K562 (cell line): ENCODE measurements around the gene STX18. TPM values are rescaled to one million over a fixed set of nuclear protein-coding genes. Genes with fewer than 3 reads are reported as not detected.

ENCODE experiments used
- ATAC-seq: fragments of 200-7000 bp; cut with Tn5 transposase; 3 replicates; pipeline ENCODE4 v1.9.1; 2020; ENCODE audit warnings: moderate library complexity
- BruUV-seq: library from RNA; stranded (reverse); fragments of 400-500 nt; replicated peaks from 2 replicates; lab custom pipeline; 2021; lab: Mats Ljungman, UMichigan
- CTCF ChIA-PET: fragments of 300-600 bp; formaldehyde crosslinking; extraction: SDS; loops from one replicate; lab custom pipeline; 2021; ENCODE audit warnings: low intra/inter-chr PET ratio; lab: Yijun Ruan, JAX
- POLR2A ChIA-PET: fragments of 300-600, 350-650 bp; sonication (Branson Sonifier 250); formaldehyde crosslinking; extraction: SDS; loops from one replicate; lab custom pipeline; 2021; ENCODE audit warnings: antibody characterized with exemption, inconsistent platforms; lab: Yijun Ruan, JAX
- DNase-seq, 4 experiments: peaks; one replicate each; pipeline versions ENCODE4 v3.0.0 to v3.0.0-alpha.2; 2011 to 2018; ENCODE audit warnings: low spot score in 3 of 4, mixed read lengths in 3 of 4; ENCODE audit errors: extremely low read depth in 1 of 4
- FAIRE-seq: peaks from 2 replicates; lab custom pipeline; 2011; peaks lifted over from hg19 to GRCh38; lab: Jason Lieb, UNC
- H2AFZ ChIP-seq: 2 replicates; pipeline ENCODE4 v1.6.0; 2011; ENCODE audit warnings: low read depth, low read length, control low read depth, inconsistent platforms
- H3K27ac ChIP-seq: fragments of 200-600 bp; 3 replicates; pipeline ENCODE4 v1.8.0; 2011; ENCODE audit warnings: low read depth, mild to moderate bottlenecking, control low read depth, inconsistent platforms, low read length, moderate library complexity, mixed read lengths; ENCODE audit errors: extremely low read depth
- H3K27me3 ChIP-seq, 2 experiments: fragments of 300-600 bp in 1 of 2; 2 replicates in 1 of 2; 3 replicates in 1 of 2; pipeline versions ENCODE4 v1.6.0 to v1.8.0; 2011; ENCODE audit warnings: inconsistent platforms in 2 of 2, low read length in 2 of 2, mild to moderate bottlenecking in 1 of 2, mixed read lengths in 1 of 2, moderate library complexity in 1 of 2; ENCODE audit not compliant: control insufficient read depth in 2 of 2, insufficient read depth in 2 of 2
- H3K36me3 ChIP-seq: fragments of 300-600 bp; 3 replicates; pipeline ENCODE4 v1.8.0; 2011; ENCODE audit warnings: mild to moderate bottlenecking, low read length, inconsistent platforms; ENCODE audit not compliant: control insufficient read depth, insufficient read depth
- H3K4me1 ChIP-seq, 2 experiments: fragments of 200-600 bp in 1 of 2; replicated peaks in 1 of 2; 2 replicates in 1 of 2; 3 replicates in 1 of 2; pipeline versions ENCODE4 v1.5.1 to v1.8.0; 2011; ENCODE audit warnings: inconsistent platforms in 2 of 2, low read length in 2 of 2, mild to moderate bottlenecking in 1 of 2, mixed read lengths in 1 of 2, moderate library complexity in 1 of 2; ENCODE audit not compliant: control insufficient read depth in 2 of 2, insufficient read depth in 2 of 2
- H3K4me2 ChIP-seq: 2 replicates; pipeline ENCODE4 v1.6.1; 2011; ENCODE audit warnings: low read length, control low read depth, inconsistent platforms, mixed read lengths; ENCODE audit not compliant: insufficient read depth
- H3K4me3 ChIP-seq: fragments of 200-600 bp; sonication (generic), shearing (Covaris generic); 2 replicates; pipeline ENCODE4 v1.5.1; 2016; ENCODE audit warnings: control low read depth, inconsistent platforms
- H3K79me2 ChIP-seq: fragments of 200-600 bp; 3 replicates; pipeline ENCODE4 v1.8.0; 2011; ENCODE audit warnings: low read length, inconsistent platforms; ENCODE audit not compliant: control insufficient read depth, insufficient read depth
- H3K9ac ChIP-seq, 2 experiments: 2 replicates each; pipeline versions ENCODE4 v1.6.0 to v1.6.1; 2011; ENCODE audit warnings: low read depth in 2 of 2, low read length in 2 of 2, control low read depth in 1 of 2, inconsistent platforms in 1 of 2, mild to moderate bottlenecking in 1 of 2, mixed read lengths in 1 of 2; ENCODE audit not compliant: insufficient read depth in 1 of 2
- H3K9me1 ChIP-seq: one replicate; pipeline ENCODE4 v1.6.0; 2011; ENCODE audit warnings: inconsistent platforms, mild to moderate bottlenecking, low read length, moderate library complexity; ENCODE audit not compliant: control insufficient read depth, insufficient read depth
- H3K9me3 ChIP-seq: replicated peaks from 2 replicates; pipeline ENCODE4 v1.5.1; 2011; ENCODE audit warnings: low read depth, low read length, inconsistent platforms; ENCODE audit not compliant: control insufficient read depth, insufficient read depth
- H4K20me1 ChIP-seq: replicated peaks from 2 replicates; pipeline ENCODE4 v1.6.1; 2011; ENCODE audit warnings: low read length, inconsistent platforms, mixed read lengths; ENCODE audit not compliant: control insufficient read depth, insufficient read depth
- SMARCA4 ChIP-seq: fragments of 450-650 bp; IDR thresholded peaks from 2 replicates; pipeline ENCODE4 v1.6.1; 2016
- SP1 ChIP-seq: sonication (generic); formaldehyde crosslinking; IDR thresholded peaks from 2 replicates; pipeline ENCODE4 v1.8.1; 2022; ENCODE audit warnings: mild to moderate bottlenecking, missing genetic modification reagents
- ZFP1 ChIP-seq: fragments of 450-650 bp; formaldehyde crosslinking; IDR thresholded peaks from 2 replicates; pipeline ENCODE4 v1.4.0; 2020; ENCODE audit warnings: mild to moderate bottlenecking, mixed read lengths
- ZNF12 ChIP-seq: sonication (generic); formaldehyde crosslinking; IDR thresholded peaks from 2 replicates; pipeline ENCODE4 v1.4.0; 2020; ENCODE audit warnings: mild to moderate bottlenecking, missing genetic modification reagents
- WGBS: fragments of 100-300 bp; shearing (Covaris generic); methylation state at CpG from one replicate; pipeline ENCODE4 v1.1.6; 2016; ENCODE audit warnings: low coverage, mixed read lengths; ENCODE audit not compliant: insufficient coverage; ENCODE audit errors: missing lambda C conversion rate; 5-methylcytosine and 5-hydroxymethylcytosine counted together
- in situ Hi-C: fragments of 300-500 bp; cut with MboI; formaldehyde crosslinking; loops from 4 replicates; pipeline ENCODE4 v1.15.0; 2018; ENCODE audit warnings: inconsistent platforms, mixed read lengths
- intact Hi-C: fragments of 100-400 bp; cut with micrococcal nuclease; formaldehyde crosslinking; loops from 2 replicates; pipeline ENCODE4 v1.14.2; 2022
- polyA plus RNA-seq, 8 experiments: library from polyadenylated mRNA; depleted of rRNA in 4 of 8; stranded (reverse) in 5 of 8; unstranded in 3 of 8; fragments of >200 nt; fragmentation: Nextera tagmentation in 2 of 8; fragmentation: Illumina TruSeq in 1 of 8; extraction: Ambion mirVana in 2 of 8; extraction: Trizol in 1 of 8; gene quantifications; 2 replicates each; pipeline versions ENCODE4 v1.2.1 to v1.2.3, GENCODE V29; 2011 to 2014; ENCODE audit warnings: inconsistent platforms in 1 of 8, missing spikeins in 1 of 8
- total RNA-seq, 7 experiments: library from RNA; depleted of rRNA in 6 of 7; stranded (reverse); fragments of >200 nt in 6 of 7; fragmentation: Illumina TruSeq in 2 of 7; extraction: Trizol in 2 of 7; gene quantifications; 2 replicates each; pipeline versions ENCODE4 v1.2.1 to v1.2.3, GENCODE V29; 2011 to 2021; ENCODE audit warnings: low replicate concordance in 1 of 7
- TF ChIP-seq, protein P1 (sequence below): IDR thresholded peaks from 3 replicates; pipeline ENCODE4 v1.6.1; 2011; ENCODE audit warnings: borderline replicate concordance, mild to moderate bottlenecking, moderate library complexity; ENCODE audit not compliant: insufficient read length; ENCODE audit errors: extremely low read depth

Gene STX18
- total and polyA plus RNA-seq, 9 of the 15 experiments (the other 6 are each of a cell fraction or from before 2014, with no cell fraction given): 6.2 to 41.7 (median 22.7) TPM

DNA sequence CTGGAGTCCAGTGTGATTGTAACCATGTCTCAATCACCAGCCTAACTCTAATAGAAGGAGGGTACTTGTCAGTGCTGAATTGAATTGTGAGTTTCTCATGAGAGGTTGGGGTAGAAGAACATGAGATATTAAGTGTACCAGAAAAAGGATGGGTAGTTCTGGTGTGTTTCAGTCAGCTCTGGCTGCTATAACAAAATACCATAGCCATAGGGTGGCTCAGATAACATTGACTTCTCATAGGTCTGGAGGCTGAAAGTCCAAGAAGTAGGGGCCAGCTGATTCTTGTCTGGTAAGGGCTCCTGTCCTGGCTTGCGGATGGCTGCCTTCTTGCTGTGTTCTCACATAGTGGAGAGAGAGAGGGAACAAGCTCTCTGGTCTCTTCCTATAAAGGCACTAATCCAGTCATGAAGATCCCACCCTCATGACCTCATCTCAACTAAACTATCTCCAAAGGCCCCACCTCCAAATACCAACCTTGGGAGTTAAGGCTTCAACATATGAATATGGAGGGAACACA is 35.6 kb upstream of the STX18 start:
- no peak for FAIRE-seq
- CTCF ChIA-PET: no interaction called here

More for the DNA sequence above, 35.6 kb upstream of the STX18 start:
- intact Hi-C loops (loop anchor here (5.0 kb wide), 1 partner anchor 90 kb away; no protein-coding TSS in a partner anchor), in situ Hi-C loops (no loop called here)
- Histone ChIP-seq H3K27me3 (no peaks in the 10 kb centered on the region; a peak in 1 of 5 replicates), H2AFZ (no peak overlapping the region), H3K9ac (no peak overlapping the region), H3K4me1 (peaks cover 2 to 11% of the 10 kb centered on the region in 2 experiments; a peak in 2 of 5 replicates), H3K9me3 (no peaks in the 10 kb centered on the region), H3K79me2 (no peaks in the 10 kb centered on the region), H3K4me3 (no peak overlapping the region), H3K4me2 (no peak overlapping the region), H3K36me3 (no peaks in the 10 kb centered on the region), H3K27ac (no peak overlapping the region), H3K9me1 (no peaks in the 10 kb centered on the region), H4K20me1 (no peaks in the 10 kb centered on the region)
- TF ChIP-seq SP1 (no peak), ZFP1 (no peak), SMARCA4 (no peak), ZNF12 (CRISPR knock-in tag) (peak; percentile 89)
- TF ChIP-seq, protein P1, sequence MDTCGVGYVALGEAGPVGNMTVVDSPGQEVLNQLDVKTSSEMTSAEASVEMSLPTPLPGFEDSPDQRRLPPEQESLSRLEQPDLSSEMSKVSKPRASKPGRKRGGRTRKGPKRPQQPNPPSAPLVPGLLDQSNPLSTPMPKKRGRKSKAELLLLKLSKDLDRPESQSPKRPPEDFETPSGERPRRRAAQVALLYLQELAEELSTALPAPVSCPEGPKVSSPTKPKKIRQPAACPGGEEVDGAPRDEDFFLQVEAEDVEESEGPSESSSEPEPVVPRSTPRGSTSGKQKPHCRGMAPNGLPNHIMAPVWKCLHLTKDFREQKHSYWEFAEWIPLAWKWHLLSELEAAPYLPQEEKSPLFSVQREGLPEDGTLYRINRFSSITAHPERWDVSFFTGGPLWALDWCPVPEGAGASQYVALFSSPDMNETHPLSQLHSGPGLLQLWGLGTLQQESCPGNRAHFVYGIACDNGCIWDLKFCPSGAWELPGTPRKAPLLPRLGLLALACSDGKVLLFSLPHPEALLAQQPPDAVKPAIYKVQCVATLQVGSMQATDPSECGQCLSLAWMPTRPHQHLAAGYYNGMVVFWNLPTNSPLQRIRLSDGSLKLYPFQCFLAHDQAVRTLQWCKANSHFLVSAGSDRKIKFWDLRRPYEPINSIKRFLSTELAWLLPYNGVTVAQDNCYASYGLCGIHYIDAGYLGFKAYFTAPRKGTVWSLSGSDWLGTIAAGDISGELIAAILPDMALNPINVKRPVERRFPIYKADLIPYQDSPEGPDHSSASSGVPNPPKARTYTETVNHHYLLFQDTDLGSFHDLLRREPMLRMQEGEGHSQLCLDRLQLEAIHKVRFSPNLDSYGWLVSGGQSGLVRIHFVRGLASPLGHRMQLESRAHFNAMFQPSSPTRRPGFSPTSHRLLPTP: no peak
- no TSS peak for BruUV-seq
- DNase-seq (no peak), ATAC-seq (no peak)
- 30% methylated on average over 1 of the region's 1 CpG for WGBS
- POLR2A ChIA-PET: no interaction called here
